Measurements from ENCODE around the gene PAGE4.

The PAGE4 gene

DNA sequence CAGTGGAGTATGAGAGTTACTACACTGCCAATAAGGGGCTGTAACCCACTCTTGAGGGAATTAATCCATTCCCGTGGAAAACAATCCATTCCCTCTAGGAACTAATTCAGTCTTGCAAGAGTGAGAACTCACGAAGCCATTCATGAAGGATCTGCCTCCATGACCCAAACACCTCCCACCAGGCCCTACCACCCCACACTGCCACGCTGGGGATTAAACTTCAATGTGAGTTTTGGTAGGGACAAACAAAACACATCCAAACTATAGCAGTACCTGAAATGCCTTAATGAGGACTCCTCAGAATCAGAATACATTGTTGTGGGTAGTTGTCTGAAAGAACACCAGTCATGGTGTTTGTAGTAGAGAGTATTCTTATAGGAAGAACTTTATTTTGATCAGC, 19.2 kb downstream of the PAGE4 start:
- no peak overlapping the region for H3K27ac ChIP-seq
- TF ChIP-seq CTCF (IDR thresholded peaks at IDR 0.05) (no peak), ZFX (IDR thresholded peaks at IDR 0.05; ENCODE audit: borderline replicate concordance) (no peak)

GRCh38 chrX:49850028-49850427, 20.9 kb downstream of the PAGE4 start:
- no peak overlapping the region for H3K27ac ChIP-seq
- TF ChIP-seq ZFX (IDR thresholded peaks at IDR 0.05; ENCODE audit: borderline replicate concordance) (no peak), CTCF (IDR thresholded peaks at IDR 0.05) (no peak)

GRCh38 chrX:49853661-49854060, 24.6 kb downstream of the PAGE4 start:
- TF ChIP-seq ZFX (IDR thresholded peaks at IDR 0.05; ENCODE audit: borderline replicate concordance), result no peak
- no peak for TF ChIP-seq CTCF (IDR thresholded peaks at IDR 0.05)
- H3K27ac ChIP-seq, result no peak overlapping the region

GRCh38 chrX:49856819-49857218, 27.7 kb downstream of the PAGE4 start:
- TF ChIP-seq ZFX (IDR thresholded peaks at IDR 0.05; ENCODE audit: borderline replicate concordance) (no peak), CTCF (IDR thresholded peaks at IDR 0.05) (no peak)
- no peak overlapping the region for H3K27ac ChIP-seq

DNA sequence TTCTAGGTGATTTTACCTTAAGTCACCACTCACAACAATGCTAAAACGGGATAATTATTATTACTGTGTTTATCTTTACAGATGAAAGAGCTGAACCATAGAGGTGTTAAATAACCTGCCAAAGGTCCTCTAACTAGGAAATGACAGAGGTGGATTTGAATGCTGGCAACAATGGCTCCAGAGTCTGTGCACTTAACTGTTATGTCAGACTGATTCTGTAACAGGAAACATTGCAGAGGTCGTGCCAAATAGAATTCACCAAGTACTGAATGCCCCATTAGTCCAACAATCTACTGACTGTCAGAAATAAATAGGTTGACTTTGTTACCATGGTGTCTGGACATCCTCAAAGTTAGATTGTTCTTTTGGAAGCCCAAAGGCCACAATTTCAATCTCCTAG, 29.2 kb downstream of the PAGE4 start:
- H3K27ac ChIP-seq, result no peak overlapping the region
- no peak for TF ChIP-seq ZFX (IDR thresholded peaks at IDR 0.05; ENCODE audit: borderline replicate concordance)
- no peak for TF ChIP-seq CTCF (IDR thresholded peaks at IDR 0.05)

DNA sequence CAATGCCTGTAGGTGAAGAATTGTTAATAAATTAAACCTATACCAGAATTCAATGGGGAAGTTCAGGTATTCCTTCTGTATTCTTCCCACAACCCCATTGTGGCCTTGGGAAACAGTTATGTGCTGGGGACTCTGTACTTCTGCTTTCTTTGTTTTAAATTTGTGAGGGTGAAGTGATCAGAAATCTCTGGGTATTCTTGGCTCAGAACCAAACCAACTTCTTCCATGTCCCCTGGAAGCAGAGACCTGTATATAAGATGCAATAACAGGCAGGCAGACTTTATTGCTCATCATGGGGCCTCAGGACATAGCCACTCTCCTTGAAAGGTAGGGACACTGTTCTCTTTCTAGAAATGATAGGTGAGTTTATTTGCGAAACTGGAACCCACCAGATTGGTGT, 30.4 kb downstream of the PAGE4 start:
- no peak for TF ChIP-seq ZFX (IDR thresholded peaks at IDR 0.05; ENCODE audit: borderline replicate concordance)
- no peak for TF ChIP-seq CTCF (IDR thresholded peaks at IDR 0.05)
- no peak overlapping the region for H3K27ac ChIP-seq

GRCh38 chrX:49860867-49861535, 31.9 kb downstream of the PAGE4 start:
- TF ChIP-seq ZFX (IDR thresholded peaks at IDR 0.05; ENCODE audit: borderline replicate concordance), result no peak
- TF ChIP-seq CTCF (IDR thresholded peaks at IDR 0.05), result no peak
- no peak overlapping the region for H3K27ac ChIP-seq
